22Rv1 (cell line): ENCODE data around the gene SGCD.

ENCODE experiments used
- H3K27ac ChIP-seq: fragments of 450-650 bp; 2 replicates; pipeline ENCODE4 v1.5.1; 2017
- ZFX ChIP-seq: fragments of 450-650 bp; IDR thresholded peaks from 2 replicates; pipeline ENCODE4 v1.6.1; 2017; ENCODE audit warnings: antibody characterized with exemption, borderline replicate concordance
- TF ChIP-seq, protein P1 (sequence below): fragments of 450-650 bp; IDR thresholded peaks from 2 replicates; pipeline ENCODE4 v1.5.1; 2017; ENCODE audit warnings: mild to moderate bottlenecking

SGCD gene

DNA sequence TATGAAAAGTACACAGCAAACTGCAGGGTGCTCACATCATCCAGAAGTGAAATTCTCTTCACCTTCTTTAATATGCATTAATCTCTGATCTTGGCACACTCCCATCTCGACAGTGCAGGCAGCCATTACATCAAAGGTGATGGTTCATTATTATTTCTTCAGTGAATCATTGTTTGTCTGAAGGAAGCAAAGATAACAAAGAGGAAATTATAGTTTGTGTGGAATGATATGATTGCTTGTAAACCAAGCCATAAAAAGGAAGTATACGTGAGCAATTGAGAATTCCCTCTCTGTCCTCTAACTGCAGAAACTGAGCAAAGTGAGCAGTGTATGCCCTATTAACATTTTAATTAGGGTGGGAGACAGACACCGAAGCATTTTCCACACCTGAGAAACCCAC lies 351.5 kb downstream of the SGCD start:
- TF ChIP-seq ZFX = no peak
- TF ChIP-seq, protein P1, sequence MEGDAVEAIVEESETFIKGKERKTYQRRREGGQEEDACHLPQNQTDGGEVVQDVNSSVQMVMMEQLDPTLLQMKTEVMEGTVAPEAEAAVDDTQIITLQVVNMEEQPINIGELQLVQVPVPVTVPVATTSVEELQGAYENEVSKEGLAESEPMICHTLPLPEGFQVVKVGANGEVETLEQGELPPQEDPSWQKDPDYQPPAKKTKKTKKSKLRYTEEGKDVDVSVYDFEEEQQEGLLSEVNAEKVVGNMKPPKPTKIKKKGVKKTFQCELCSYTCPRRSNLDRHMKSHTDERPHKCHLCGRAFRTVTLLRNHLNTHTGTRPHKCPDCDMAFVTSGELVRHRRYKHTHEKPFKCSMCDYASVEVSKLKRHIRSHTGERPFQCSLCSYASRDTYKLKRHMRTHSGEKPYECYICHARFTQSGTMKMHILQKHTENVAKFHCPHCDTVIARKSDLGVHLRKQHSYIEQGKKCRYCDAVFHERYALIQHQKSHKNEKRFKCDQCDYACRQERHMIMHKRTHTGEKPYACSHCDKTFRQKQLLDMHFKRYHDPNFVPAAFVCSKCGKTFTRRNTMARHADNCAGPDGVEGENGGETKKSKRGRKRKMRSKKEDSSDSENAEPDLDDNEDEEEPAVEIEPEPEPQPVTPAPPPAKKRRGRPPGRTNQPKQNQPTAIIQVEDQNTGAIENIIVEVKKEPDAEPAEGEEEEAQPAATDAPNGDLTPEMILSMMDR = no peak
- H3K27ac ChIP-seq = no peak overlapping the region

DNA sequence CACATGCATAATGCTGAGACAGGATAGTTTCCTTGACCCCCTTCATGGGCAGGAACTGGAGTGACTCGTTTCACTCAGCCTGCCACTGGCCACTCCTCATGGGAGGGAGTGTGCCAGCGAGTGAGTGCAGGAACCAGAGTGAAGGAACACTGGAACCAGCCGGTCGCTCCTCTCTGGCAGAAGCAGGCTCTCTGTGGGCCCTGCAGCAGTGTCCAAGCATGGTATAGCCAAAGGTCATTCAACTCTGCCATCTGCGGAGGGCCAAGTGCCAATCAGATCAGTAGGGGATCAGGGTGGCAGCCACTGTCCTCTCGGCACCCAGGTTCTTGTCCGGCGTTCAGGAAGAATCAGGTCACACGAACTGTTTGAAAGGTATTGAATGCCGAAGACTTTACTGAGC lies 353.9 kb downstream of the SGCD start:
- no peak for TF ChIP-seq ZFX
- TF ChIP-seq, protein P1 = no peak
- no peak overlapping the region for H3K27ac ChIP-seq

DNA sequence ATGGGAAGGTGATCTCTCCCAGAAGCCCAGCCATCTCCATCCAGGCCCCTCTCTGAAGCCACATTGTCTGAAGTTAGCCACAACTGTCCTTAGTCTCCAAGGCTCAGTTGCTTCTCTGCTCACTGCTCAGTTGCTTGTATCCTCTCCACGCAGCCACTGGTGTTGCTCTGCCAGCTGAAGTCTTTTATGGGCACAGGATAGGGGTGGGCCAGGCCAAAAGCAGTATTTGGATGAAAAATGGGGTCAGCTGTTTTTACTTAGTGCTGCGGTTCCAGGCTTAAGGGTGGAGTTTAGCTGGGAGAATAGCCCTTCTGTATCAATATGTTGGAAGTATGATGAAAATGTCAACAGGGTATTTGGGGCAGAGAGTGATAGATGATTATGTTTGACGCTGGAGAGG lies 354.3 kb downstream of the SGCD start:
- H3K27ac ChIP-seq = no peak overlapping the region
- TF ChIP-seq ZFX = no peak
- TF ChIP-seq, protein P1 = no peak

DNA sequence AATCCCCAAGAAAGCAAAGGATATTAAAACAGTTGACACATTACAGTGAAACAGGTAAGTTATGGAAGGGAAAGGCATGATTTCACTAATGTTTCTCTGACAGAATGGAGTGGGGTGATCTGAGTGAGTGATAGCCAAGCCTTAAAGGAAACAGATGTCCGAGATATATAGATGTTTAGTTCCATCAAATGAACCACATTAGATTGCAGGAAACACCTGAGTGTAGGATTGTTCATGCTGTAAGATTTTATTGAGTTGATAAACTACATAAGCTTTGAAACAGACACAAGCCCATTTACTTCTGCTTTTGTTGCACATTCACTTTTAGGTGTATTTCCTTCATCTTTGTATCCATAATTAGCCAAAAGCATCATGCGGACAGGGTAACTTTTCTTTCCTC lies 356.0 kb downstream of the SGCD start:
- no peak overlapping the region for H3K27ac ChIP-seq
- no peak for TF ChIP-seq ZFX
- TF ChIP-seq, protein P1 = no peak

DNA sequence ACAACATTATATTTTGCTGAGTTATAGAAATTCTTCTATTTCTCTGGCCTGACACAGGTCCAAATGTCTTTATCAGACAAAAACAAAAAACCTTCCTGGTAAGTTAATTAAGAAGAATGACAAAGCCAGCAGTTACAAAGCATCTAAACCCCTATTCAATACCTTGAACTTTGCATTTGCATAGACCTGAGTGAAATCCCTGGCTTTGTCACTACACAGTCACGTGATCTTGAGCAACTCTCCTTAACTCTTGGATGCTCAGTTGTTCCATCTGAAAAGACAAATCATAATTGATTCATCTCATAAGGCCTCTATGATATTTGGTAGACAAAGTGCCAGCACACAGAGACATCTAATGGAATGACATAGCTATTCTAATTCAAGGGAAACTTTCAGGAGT lies 356.5 kb downstream of the SGCD start:
- H3K27ac ChIP-seq = no peak overlapping the region
- TF ChIP-seq, protein P1 = no peak
- TF ChIP-seq ZFX = no peak

DNA sequence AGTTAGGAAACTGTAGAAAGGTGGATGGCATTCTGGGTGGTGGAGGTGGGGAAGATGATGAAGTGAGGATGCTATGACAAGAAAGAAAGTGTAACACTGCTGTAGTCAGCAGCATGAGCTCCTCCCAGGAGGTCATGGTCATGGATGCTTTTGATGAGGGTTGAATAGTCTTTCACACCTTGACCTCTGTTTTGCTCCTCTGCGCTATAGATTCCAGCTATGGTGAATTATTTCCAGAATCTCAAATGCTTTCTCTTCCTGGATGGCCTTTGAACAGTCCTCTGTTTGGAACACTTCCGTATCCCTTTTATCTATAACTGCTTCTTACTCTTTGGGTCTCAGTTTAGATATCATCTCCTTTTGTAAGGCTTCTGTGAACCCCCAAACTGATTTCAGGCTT lies 357.3 kb downstream of the SGCD start:
- TF ChIP-seq ZFX = no peak
- TF ChIP-seq, protein P1 = no peak
- H3K27ac ChIP-seq = no peak overlapping the region

DNA sequence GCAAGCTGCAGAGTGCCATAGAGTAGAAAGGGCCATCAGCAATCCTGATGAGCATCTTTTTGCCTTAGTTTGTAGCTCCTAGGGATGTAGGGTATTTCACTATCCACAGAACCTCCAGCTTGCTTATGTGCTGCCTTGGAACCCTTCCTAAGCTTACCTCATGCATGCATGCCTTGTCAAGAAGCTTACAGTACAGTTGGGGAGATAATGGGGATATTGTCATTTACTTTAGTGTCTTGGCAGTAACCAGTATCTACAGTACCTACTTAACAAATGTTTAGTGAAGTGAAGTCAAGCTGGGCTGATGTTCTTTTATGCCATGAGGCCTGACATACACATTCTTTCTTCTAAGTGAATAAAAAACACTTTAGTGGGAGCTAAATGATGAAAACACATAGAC lies 358.5 kb downstream of the SGCD start:
- TF ChIP-seq, protein P1 = no peak
- TF ChIP-seq ZFX = no peak
- no peak overlapping the region for H3K27ac ChIP-seq
